HepG2 (cell line): Measurements from ENCODE around the gene MTA2. TPM values are rescaled to one million over a fixed set of nuclear protein-coding genes. Genes with fewer than 3 reads are reported as not detected.

ENCODE experiments used
- EZH2 ChIP-seq: conservative IDR thresholded peaks from 2 replicates; pipeline ENCODE4 v1.6.1; 2012; ENCODE audit warnings: mild to moderate bottlenecking, low read depth, low read length, moderate library complexity
- JUN ChIP-seq: sonication (generic); formaldehyde crosslinking; IDR thresholded peaks from 2 replicates; pipeline ENCODE4 v1.4.0; 2020; ENCODE audit warnings: mild to moderate bottlenecking, missing genetic modification reagents
- KLF15 ChIP-seq: sonication (generic); formaldehyde crosslinking; IDR thresholded peaks from 2 replicates; pipeline ENCODE4 v1.8.1; 2023; ENCODE audit warnings: borderline replicate concordance, mild to moderate bottlenecking, inconsistent platforms, missing genetic modification reagents, mixed read lengths
- MAF1 ChIP-seq: sonication (generic); formaldehyde crosslinking; IDR thresholded peaks from 2 replicates; pipeline ENCODE4 v1.5.0; 2020; ENCODE audit warnings: missing genetic modification reagents, borderline replicate concordance
- MTA1 ChIP-seq: sonication (generic); formaldehyde crosslinking; IDR thresholded peaks from 2 replicates; pipeline ENCODE4 v1.4.0; 2020; ENCODE audit warnings: missing genetic modification reagents, mild to moderate bottlenecking, borderline replicate concordance
- PITX1 ChIP-seq: sonication (generic); formaldehyde crosslinking; IDR thresholded peaks from 2 replicates; pipeline ENCODE4 v1.5.1; 2020; ENCODE audit warnings: mild to moderate bottlenecking, missing genetic modification reagents
- PTBP1 ChIP-seq: fragments of 200-400 bp; formaldehyde crosslinking; IDR thresholded peaks from 2 replicates; pipeline ENCODE4 v1.6.1; 2018; ENCODE audit warnings: low read length, low read depth; ENCODE audit not compliant: poor library complexity, severe bottlenecking
- SALL1 ChIP-seq: sonication (generic); formaldehyde crosslinking; IDR thresholded peaks from 2 replicates; pipeline ENCODE4 v1.8.0; 2022; ENCODE audit warnings: mild to moderate bottlenecking, missing genetic modification reagents
- THYN1 ChIP-seq: sonication (generic); formaldehyde crosslinking; IDR thresholded peaks from 2 replicates; pipeline ENCODE4 v1.8.1; 2023; ENCODE audit warnings: low read depth, mild to moderate bottlenecking, moderate library complexity, missing genetic modification reagents, borderline replicate concordance
- ZMAT3 ChIP-seq: sonication (generic); formaldehyde crosslinking; conservative IDR thresholded peaks from 2 replicates; pipeline ENCODE4 v1.7.0; 2021; ENCODE audit warnings: missing genetic modification reagents
- ZNF10 ChIP-seq: sonication (generic); formaldehyde crosslinking; IDR thresholded peaks from 2 replicates; pipeline ENCODE4 v1.4.0; 2020; ENCODE audit warnings: mild to moderate bottlenecking, low read depth, missing genetic modification reagents, borderline replicate concordance
- ZNF101 ChIP-seq: sonication (generic); formaldehyde crosslinking; IDR thresholded peaks from 2 replicates; pipeline ENCODE4 v1.4.0; 2020; ENCODE audit warnings: mild to moderate bottlenecking, low read depth, missing genetic modification reagents, borderline replicate concordance
- ZNF564 ChIP-seq: sonication (generic); formaldehyde crosslinking; IDR thresholded peaks from 2 replicates; pipeline ENCODE4 v1.8.1; 2023; ENCODE audit warnings: mild to moderate bottlenecking, missing genetic modification reagents
- ZNF569 ChIP-seq: sonication (generic); formaldehyde crosslinking; IDR thresholded peaks from 2 replicates; pipeline ENCODE4 v1.5.0; 2020; ENCODE audit warnings: mild to moderate bottlenecking, missing genetic modification reagents, moderate library complexity, borderline replicate concordance
- ZNF724P ChIP-seq: sonication (generic); formaldehyde crosslinking; IDR thresholded peaks from 2 replicates; pipeline ENCODE4 v1.8.0; 2022; ENCODE audit warnings: missing genetic modification reagents, borderline replicate concordance
- polyA plus RNA-seq, 8 experiments: library from polyadenylated mRNA; depleted of rRNA in 3 of 8; stranded (reverse) in 7 of 8; unstranded in 1 of 8; fragments of >200 nt; fragmentation: Illumina TruSeq in 4 of 8; extraction: Trizol in 4 of 8; gene quantifications; 2 replicates each; pipeline versions ENCODE4 v1.2.1 to v1.2.3, GENCODE V29; 2011 to 2016; ENCODE audit warnings: low read depth in 4 of 8, missing spikeins in 1 of 8, mixed read lengths in 1 of 8; ENCODE audit not compliant: insufficient read depth in 1 of 8
- total RNA-seq, 5 experiments: library from RNA; depleted of rRNA; stranded (reverse); fragments of >200 nt; fragmentation: Illumina TruSeq; extraction: Trizol; gene quantifications; 2 replicates each; pipeline ENCODE4 v1.2.3, GENCODE V29; 2016; ENCODE audit warnings: low read depth in 1 of 5
- TF ChIP-seq, protein P1 (sequence below): sonication (generic); formaldehyde crosslinking; IDR thresholded peaks from 2 replicates; pipeline ENCODE4 v1.4.0; 2020; ENCODE audit warnings: missing genetic modification reagents
- TF ChIP-seq, protein P2 (sequence below), 2 experiments: sonication (generic) in 1 of 2; formaldehyde crosslinking in 1 of 2; IDR thresholded peaks; 2 replicates each; pipeline versions ENCODE4 v1.6.1 to v1.9.0; 2014 to 2022; ENCODE audit warnings: antibody characterized with exemption in 1 of 2, borderline replicate concordance in 1 of 2, inconsistent platforms in 1 of 2, low read depth in 1 of 2, missing genetic modification reagents in 1 of 2
- TF ChIP-seq, protein P3 (sequence below): sonication (generic); formaldehyde crosslinking; conservative IDR thresholded peaks from 2 replicates; pipeline ENCODE4 v1.4.0; 2020; ENCODE audit warnings: missing genetic modification reagents
- TF ChIP-seq, protein P4 (sequence below): sonication (generic); formaldehyde crosslinking; IDR thresholded peaks from 2 replicates; pipeline ENCODE4 v1.4.0; 2020; ENCODE audit warnings: mild to moderate bottlenecking, missing genetic modification reagents

The MTA2 gene
- total and polyA plus RNA-seq, 2 of the 13 experiments (the other 11 are each of a cell fraction or from before 2014, with no cell fraction given): 14.0 to 70.0 TPM

DNA sequence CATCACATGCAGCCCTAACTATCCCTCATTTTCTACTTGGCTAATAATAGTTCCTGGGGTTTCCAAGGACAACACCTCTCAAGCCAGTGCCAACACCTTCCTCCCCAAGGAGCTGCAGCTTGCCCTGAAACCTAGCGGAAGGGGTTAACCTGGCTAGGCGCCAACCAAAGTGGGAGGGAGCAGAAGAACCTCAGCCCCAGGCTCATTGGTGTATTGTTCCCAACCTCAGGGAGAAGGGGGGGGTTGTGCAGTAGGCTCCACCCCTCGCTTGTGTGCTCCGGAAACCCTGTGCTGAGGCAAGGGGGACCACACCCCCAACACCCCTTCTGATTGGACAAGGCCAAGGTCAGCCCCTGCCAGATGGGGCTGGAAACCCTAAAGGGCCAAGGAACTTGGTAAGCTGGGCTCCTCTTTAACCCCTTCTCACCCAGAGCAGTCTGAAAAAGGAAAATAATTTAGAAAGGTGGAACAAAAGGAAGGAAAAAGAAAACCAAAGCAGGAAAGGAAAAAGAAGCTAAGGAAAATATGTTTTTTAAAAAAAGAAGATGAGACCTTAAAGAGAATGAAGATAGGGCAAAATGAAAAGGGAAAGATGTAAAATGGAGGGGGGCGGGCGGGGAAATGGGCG, 2.5 kb downstream of the MTA2 start (continued):
- TF ChIP-seq, protein P1, sequence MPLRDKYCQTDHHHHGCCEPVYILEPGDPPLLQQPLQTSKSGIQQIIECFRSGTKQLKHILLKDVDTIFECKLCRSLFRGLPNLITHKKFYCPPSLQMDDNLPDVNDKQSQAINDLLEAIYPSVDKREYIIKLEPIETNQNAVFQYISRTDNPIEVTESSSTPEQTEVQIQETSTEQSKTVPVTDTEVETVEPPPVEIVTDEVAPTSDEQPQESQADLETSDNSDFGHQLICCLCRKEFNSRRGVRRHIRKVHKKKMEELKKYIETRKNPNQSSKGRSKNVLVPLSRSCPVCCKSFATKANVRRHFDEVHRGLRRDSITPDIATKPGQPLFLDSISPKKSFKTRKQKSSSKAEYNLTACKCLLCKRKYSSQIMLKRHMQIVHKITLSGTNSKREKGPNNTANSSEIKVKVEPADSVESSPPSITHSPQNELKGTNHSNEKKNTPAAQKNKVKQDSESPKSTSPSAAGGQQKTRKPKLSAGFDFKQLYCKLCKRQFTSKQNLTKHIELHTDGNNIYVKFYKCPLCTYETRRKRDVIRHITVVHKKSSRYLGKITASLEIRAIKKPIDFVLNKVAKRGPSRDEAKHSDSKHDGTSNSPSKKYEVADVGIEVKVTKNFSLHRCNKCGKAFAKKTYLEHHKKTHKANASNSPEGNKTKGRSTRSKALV (CRISPR knock-in tag): no peak
- TF ChIP-seq PTBP1 (no peak), ZNF569 (CRISPR knock-in tag) (no peak), MTA1 (CRISPR knock-in tag) (peak; percentile 46; the same call in 1 of the 2 replicates), ZMAT3 (no peak; the same call in 1 of the 2 replicates), THYN1 (CRISPR knock-in tag) (0 out of 2 replicates have a peak, but pooled peaks have one; percentile 22), EZH2 (no peak), PITX1 (CRISPR knock-in tag) (peak; percentile 37; the same call in 1 of the 2 replicates), MAF1 (CRISPR knock-in tag) (no peak), JUN (CRISPR knock-in tag) (no peak), ZNF564 (CRISPR knock-in tag) (no peak), ZNF10 (no peak), ZNF101 (CRISPR knock-in tag) (no peak), ZNF724P (CRISPR knock-in tag) (no peak), KLF15 (no peak), SALL1 (CRISPR knock-in tag) (peak; percentile 65)
- TF ChIP-seq, protein P2, sequence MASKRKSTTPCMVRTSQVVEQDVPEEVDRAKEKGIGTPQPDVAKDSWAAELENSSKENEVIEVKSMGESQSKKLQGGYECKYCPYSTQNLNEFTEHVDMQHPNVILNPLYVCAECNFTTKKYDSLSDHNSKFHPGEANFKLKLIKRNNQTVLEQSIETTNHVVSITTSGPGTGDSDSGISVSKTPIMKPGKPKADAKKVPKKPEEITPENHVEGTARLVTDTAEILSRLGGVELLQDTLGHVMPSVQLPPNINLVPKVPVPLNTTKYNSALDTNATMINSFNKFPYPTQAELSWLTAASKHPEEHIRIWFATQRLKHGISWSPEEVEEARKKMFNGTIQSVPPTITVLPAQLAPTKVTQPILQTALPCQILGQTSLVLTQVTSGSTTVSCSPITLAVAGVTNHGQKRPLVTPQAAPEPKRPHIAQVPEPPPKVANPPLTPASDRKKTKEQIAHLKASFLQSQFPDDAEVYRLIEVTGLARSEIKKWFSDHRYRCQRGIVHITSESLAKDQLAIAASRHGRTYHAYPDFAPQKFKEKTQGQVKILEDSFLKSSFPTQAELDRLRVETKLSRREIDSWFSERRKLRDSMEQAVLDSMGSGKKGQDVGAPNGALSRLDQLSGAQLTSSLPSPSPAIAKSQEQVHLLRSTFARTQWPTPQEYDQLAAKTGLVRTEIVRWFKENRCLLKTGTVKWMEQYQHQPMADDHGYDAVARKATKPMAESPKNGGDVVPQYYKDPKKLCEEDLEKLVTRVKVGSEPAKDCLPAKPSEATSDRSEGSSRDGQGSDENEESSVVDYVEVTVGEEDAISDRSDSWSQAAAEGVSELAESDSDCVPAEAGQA (IDR thresholded peaks at IDR 0.05; ENCODE audit: low read depth): no peak
- TF ChIP-seq, protein P2 (CRISPR knock-in tag; IDR thresholded peaks at IDR 0.05; ENCODE audit: borderline replicate concordance): no peak
- TF ChIP-seq, protein P3, sequence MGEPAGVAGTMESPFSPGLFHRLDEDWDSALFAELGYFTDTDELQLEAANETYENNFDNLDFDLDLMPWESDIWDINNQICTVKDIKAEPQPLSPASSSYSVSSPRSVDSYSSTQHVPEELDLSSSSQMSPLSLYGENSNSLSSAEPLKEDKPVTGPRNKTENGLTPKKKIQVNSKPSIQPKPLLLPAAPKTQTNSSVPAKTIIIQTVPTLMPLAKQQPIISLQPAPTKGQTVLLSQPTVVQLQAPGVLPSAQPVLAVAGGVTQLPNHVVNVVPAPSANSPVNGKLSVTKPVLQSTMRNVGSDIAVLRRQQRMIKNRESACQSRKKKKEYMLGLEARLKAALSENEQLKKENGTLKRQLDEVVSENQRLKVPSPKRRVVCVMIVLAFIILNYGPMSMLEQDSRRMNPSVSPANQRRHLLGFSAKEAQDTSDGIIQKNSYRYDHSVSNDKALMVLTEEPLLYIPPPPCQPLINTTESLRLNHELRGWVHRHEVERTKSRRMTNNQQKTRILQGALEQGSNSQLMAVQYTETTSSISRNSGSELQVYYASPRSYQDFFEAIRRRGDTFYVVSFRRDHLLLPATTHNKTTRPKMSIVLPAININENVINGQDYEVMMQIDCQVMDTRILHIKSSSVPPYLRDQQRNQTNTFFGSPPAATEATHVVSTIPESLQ: no peak
- TF ChIP-seq, protein P4, sequence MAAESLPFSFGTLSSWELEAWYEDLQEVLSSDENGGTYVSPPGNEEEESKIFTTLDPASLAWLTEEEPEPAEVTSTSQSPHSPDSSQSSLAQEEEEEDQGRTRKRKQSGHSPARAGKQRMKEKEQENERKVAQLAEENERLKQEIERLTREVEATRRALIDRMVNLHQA (CRISPR knock-in tag): no peak
